GM12878 (cell line): Measurements from ENCODE around the gene APOBEC2. TPM values are rescaled to one million over a fixed set of nuclear protein-coding genes. Genes with fewer than 3 reads are reported as not detected.

Experiments
- ATAC-seq: fragments of 200-7000 bp; cut with Tn5 transposase; 3 replicates; pipeline ENCODE4 v1.9.1; 2020; ENCODE audit warnings: mild to moderate bottlenecking, moderate library complexity
- BruUV-seq: library from RNA; stranded (reverse); fragments of 400-500 nt; replicated peaks from 2 replicates; lab custom pipeline; 2021; lab: Mats Ljungman, UMichigan
- CTCF ChIA-PET: fragments of 300-600 bp; sonication (Branson Sonifier 250); formaldehyde crosslinking; extraction: SDS; loops from one replicate; lab custom pipeline; 2021; ENCODE audit warnings: inconsistent platforms; lab: Yijun Ruan, JAX
- POLR2A ChIA-PET: fragments of 350-600 bp; formaldehyde crosslinking; extraction: SDS; loops from one replicate; lab custom pipeline; 2021; ENCODE audit warnings: inconsistent platforms; lab: Charles Lee
- RAD21 ChIA-PET: fragments of 300-600 bp; sonication (Branson Sonifier 250); formaldehyde crosslinking; loops from one replicate; lab custom pipeline; 2023; ENCODE audit warnings: antibody characterized with exemption; ENCODE audit not compliant: unreplicated experiment; lab: Charles Lee
- SMC1A ChIA-PET: fragments of 300-600 bp; sonication (Branson Sonifier 250); formaldehyde crosslinking; loops from one replicate; lab custom pipeline; 2023; ENCODE audit not compliant: unreplicated experiment, uncharacterized antibody; lab: Charles Lee
- DNase-seq: peaks from one replicate; pipeline ENCODE4 v3.0.0-alpha.2; 2011; ENCODE audit warnings: low read depth, low spot score
- FAIRE-seq: peaks from 3 replicates; lab custom pipeline; 2011; peaks lifted over from hg19 to GRCh38; lab: Jason Lieb, UNC
- H2AFZ ChIP-seq: 2 replicates; pipeline ENCODE4 v1.6.0; 2011; ENCODE audit warnings: low read depth, low read length, control low read depth; ENCODE audit not compliant: control insufficient read depth
- H3K27ac ChIP-seq: 2 replicates; pipeline ENCODE4 v1.5.1; 2011; ENCODE audit warnings: control low read depth; ENCODE audit not compliant: control insufficient read depth, insufficient read depth
- H3K27me3 ChIP-seq, 2 experiments: replicated peaks in 1 of 2; 2 replicates each; pipeline versions ENCODE4 v1.6.0 to v1.6.1; 2011; ENCODE audit warnings: low read length in 1 of 2; ENCODE audit not compliant: control insufficient read depth in 2 of 2, insufficient read depth in 2 of 2
- H3K36me3 ChIP-seq, 2 experiments: 2 replicates each; pipeline ENCODE4 v1.5.1; 2011; ENCODE audit warnings: low read length in 1 of 2; ENCODE audit not compliant: control insufficient read depth in 2 of 2, insufficient read depth in 2 of 2
- H3K4me1 ChIP-seq: 2 replicates; pipeline ENCODE4 v1.6.1; 2011; ENCODE audit warnings: mild to moderate bottlenecking, low read length, moderate library complexity, mixed read lengths; ENCODE audit not compliant: control insufficient read depth, insufficient read depth
- H3K4me2 ChIP-seq: 2 replicates; pipeline ENCODE4 v1.6.0; 2011; ENCODE audit warnings: control low read depth; ENCODE audit not compliant: control insufficient read depth, insufficient read depth
- H3K4me3 ChIP-seq: fragments of 200-600 bp; sonication (generic); 2 replicates; pipeline ENCODE4 v1.5.1; 2016
- H3K79me2 ChIP-seq: 2 replicates; pipeline ENCODE4 v1.6.0; 2011; ENCODE audit warnings: low read length; ENCODE audit not compliant: control insufficient read depth, insufficient read depth
- H3K9ac ChIP-seq: 2 replicates; pipeline ENCODE4 v1.8.0; 2011; ENCODE audit warnings: low read length, control low read depth, mixed read lengths; ENCODE audit not compliant: control insufficient read depth, insufficient read depth
- H3K9me3 ChIP-seq: replicated peaks from 3 replicates; pipeline ENCODE4 v1.5.1; 2011; ENCODE audit warnings: mild to moderate bottlenecking, low read length; ENCODE audit not compliant: control insufficient read depth, insufficient read depth
- H4K20me1 ChIP-seq: 2 replicates; pipeline ENCODE4 v1.6.0; 2011; ENCODE audit not compliant: control insufficient read depth, insufficient read depth
- NFYB ChIP-seq: IDR thresholded peaks from 2 replicates; pipeline ENCODE4 v1.6.1; 2011; ENCODE audit warnings: low read depth, mild to moderate bottlenecking, low read length, improper control_type of control experiment, moderate library complexity; ENCODE audit not compliant: insufficient read depth
- PAX8 ChIP-seq: fragments of 450-650 bp; IDR thresholded peaks from 2 replicates; pipeline ENCODE4 v1.6.1; 2017; ENCODE audit warnings: mild to moderate bottlenecking, moderate library complexity
- RB1 ChIP-seq: fragments of 450-650 bp; formaldehyde crosslinking; IDR thresholded peaks from 2 replicates; pipeline ENCODE4 v1.6.1; 2017; ENCODE audit warnings: mild to moderate bottlenecking, borderline replicate concordance
- SIN3A ChIP-seq: IDR thresholded peaks from 2 replicates; pipeline ENCODE4 v1.6.1; 2012; ENCODE audit warnings: low read depth, low read length, improper control_type of control experiment
- SKIL ChIP-seq: fragments of 450-650 bp; IDR thresholded peaks from 2 replicates; pipeline ENCODE4 v1.6.1; 2017; ENCODE audit warnings: mild to moderate bottlenecking, low read depth, inconsistent platforms; ENCODE audit not compliant: poor library complexity, severe bottlenecking
- SP1 ChIP-seq: IDR thresholded peaks from one replicate; pipeline ENCODE4 v1.6.1; 2011; ENCODE audit warnings: low read depth, low read length
- SREBF1 ChIP-seq: IDR thresholded peaks from 2 replicates; pipeline ENCODE4 v1.6.1; 2012; ENCODE audit warnings: mild to moderate bottlenecking, low read length
- TAF1 ChIP-seq: IDR thresholded peaks from 2 replicates; pipeline ENCODE4 v1.6.1; 2011; ENCODE audit warnings: mild to moderate bottlenecking, low read depth, low read length, borderline replicate concordance
- YY1 ChIP-seq: IDR thresholded peaks from 2 replicates; pipeline ENCODE4 v1.6.1; 2011; ENCODE audit warnings: low read depth, mild to moderate bottlenecking, low read length
- ZSCAN29 ChIP-seq: fragments of 450-650 bp; IDR thresholded peaks from 2 replicates; pipeline ENCODE4 v1.6.1; 2017; ENCODE audit warnings: mild to moderate bottlenecking, moderate library complexity
- WGBS: methylation state at CpG from one replicate; pipeline ENCODE4 v1.1.6; 2016; ENCODE audit warnings: low lambda C conversion rate; ENCODE audit not compliant: insufficient replicate concordance, insufficient coverage; ENCODE audit errors: missing lambda C conversion rate; 5-methylcytosine and 5-hydroxymethylcytosine counted together
- in situ Hi-C: fragments of 300-500 bp; cut with MboI; formaldehyde crosslinking; loops from 9 replicates; pipeline ENCODE4 v1.14.3; 2018; ENCODE audit warnings: mixed read lengths
- intact Hi-C: fragments of 100-400 bp; cut with micrococcal nuclease; formaldehyde crosslinking; loops from one replicate; pipeline ENCODE4 v1.14.2; 2022; ENCODE audit not compliant: unreplicated experiment
- polyA plus RNA-seq, 11 experiments: library from polyadenylated mRNA; depleted of rRNA in 4 of 11; unstranded in 6 of 11; stranded (reverse) in 5 of 11; fragments of >200 nt; fragmentation: Nextera tagmentation in 4 of 11; fragmentation: Illumina TruSeq in 1 of 11; extraction: Ambion mirVana in 4 of 11; extraction: Trizol in 1 of 11; gene quantifications; 1 replicate in 1 of 11; 2 replicates in 10 of 11; pipeline versions ENCODE4 v1.2.1 to v1.2.3, GENCODE V29; 2011 to 2016; ENCODE audit warnings: inconsistent platforms in 2 of 11, missing spikeins in 2 of 11, low read depth in 1 of 11
- total RNA-seq, 4 experiments: library from RNA; depleted of rRNA in 3 of 4; stranded (reverse); fragments of >200 nt in 3 of 4; fragmentation: Illumina TruSeq in 1 of 4; extraction: Trizol in 1 of 4; gene quantifications; 2 replicates each; pipeline versions ENCODE4 v1.2.1 to v1.2.3, GENCODE V29; 2013 to 2021
- TF ChIP-seq, protein P1 (sequence below): IDR thresholded peaks from 2 replicates; pipeline ENCODE4 v1.6.1; 2011; ENCODE audit warnings: borderline replicate concordance, low read depth, mild to moderate bottlenecking, moderate library complexity, mixed read lengths, low read length; ENCODE audit not compliant: insufficient read depth; ENCODE audit errors: extremely low read length

APOBEC2 gene
- total and polyA plus RNA-seq, 10 of the 15 experiments (the other 5 are each of a cell fraction or from before 2014, with no cell fraction given) = 0.11 to 1.4 (median 0.87) TPM; not detected in 6

GRCh38 chr6:41093729-41094128, 40.7 kb downstream of the APOBEC2 start:
- TF ChIP-seq ZSCAN29 (no peak), PAX8 (no peak)
- Histone ChIP-seq H2AFZ (no peak overlapping the region), H4K20me1 (no peaks in the 10 kb centered on the region), H3K4me2 (no peak overlapping the region), H3K4me1 (no peaks in the 10 kb centered on the region), H3K36me3 (peaks cover 15 to 57% of the 10 kb centered on the region in 2 experiments), H3K27me3 (no peaks in the 10 kb centered on the region), H3K9ac (no peak overlapping the region), H3K79me2 (no peaks in the 10 kb centered on the region), H3K9me3 (no peaks in the 10 kb centered on the region), H3K4me3 (no peak overlapping the region), H3K27ac (no peak overlapping the region)
- DNase-seq = no peak
- no TSS peak for BruUV-seq
- intact Hi-C loops = loop anchor here (2.0 kb wide), 1 partner anchor 225 kb away; no protein-coding TSS in a partner anchor
- in situ Hi-C loops = no loop called here
- no peak for FAIRE-seq
- RAD21 ChIA-PET = no interaction called here
- no peak for ATAC-seq
- SMC1A ChIA-PET = interaction anchor here (2.1 kb wide), 1 partner anchor 226 kb away, joined by 12 read pairs; no protein-coding TSS in a partner anchor
- CTCF ChIA-PET = interaction anchor here (0.6 to 3.2 kb wide), 5 partner anchors 83 to 240 kb away, joined by 3 to 49 read pairs (median 4); no protein-coding TSS in a partner anchor
- POLR2A ChIA-PET = interaction anchor here (0.6 kb wide), 1 partner anchor 232 kb away, joined by 4 read pairs; no protein-coding TSS in a partner anchor
- 82% methylated on average over 6 of the region's 6 CpGs for WGBS

DNA sequence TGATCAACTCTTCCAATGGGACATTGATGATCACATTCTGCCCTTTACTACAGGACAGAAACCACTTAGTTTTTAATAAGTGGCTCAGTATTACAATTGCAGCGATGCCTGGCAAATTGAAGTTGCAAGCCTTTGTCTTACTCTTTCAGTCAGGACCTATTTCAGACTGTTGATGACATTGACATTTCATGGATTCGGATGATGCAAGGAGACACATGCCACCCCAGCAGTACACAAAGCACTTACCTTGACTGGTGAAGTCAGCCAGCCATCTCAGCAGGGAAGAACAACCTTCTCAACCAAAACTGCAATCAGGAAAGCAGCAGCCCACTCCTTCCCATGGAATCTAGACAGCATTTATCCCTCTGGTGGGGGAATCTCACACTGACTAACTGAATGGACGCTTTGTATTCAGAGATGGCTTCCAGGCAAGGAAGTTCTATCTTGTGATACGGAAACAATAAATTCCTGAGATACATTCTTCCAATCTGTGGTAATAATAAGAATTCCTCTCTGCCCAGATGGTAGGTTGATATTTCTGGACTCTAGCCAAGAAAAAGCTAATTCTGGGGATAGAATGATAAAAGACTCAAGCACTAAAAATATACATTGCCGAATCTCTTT, 44.6 kb downstream of the APOBEC2 start:
- Histone ChIP-seq H3K27me3 (no peaks in the 10 kb centered on the region), H2AFZ (no peak overlapping the region), H3K4me3 (no peak overlapping the region), H3K79me2 (no peaks in the 10 kb centered on the region), H3K4me1 (no peaks in the 10 kb centered on the region), H3K36me3 (peaks cover 14 to 50% of the 10 kb centered on the region in 2 experiments), H3K9me3 (no peaks in the 10 kb centered on the region), H3K4me2 (no peak overlapping the region), H3K9ac (no peak overlapping the region), H3K27ac (no peak overlapping the region), H4K20me1 (no peaks in the 10 kb centered on the region)
- ChIA-PET SMC1A (no interaction called here), RAD21 (no interaction called here), POLR2A (no interaction called here), CTCF (no interaction called here)
- BruUV-seq = no TSS peak
- FAIRE-seq (no peak), ATAC-seq (no peak), DNase-seq (no peak)
- intact Hi-C loops = no loop called here
- 98% methylated on average over 5 of the region's 5 CpGs for WGBS
- in situ Hi-C loops = loop anchor here (5.0 kb wide), 1 partner anchor 225 kb away; no protein-coding TSS in a partner anchor
- TF ChIP-seq NFYB (no peak), TAF1 (no peak), SREBF1 (no peak), YY1 (no peak), SP1 (no peak), SIN3A (no peak), RB1 (no peak), SKIL (no peak)
- TF ChIP-seq, protein P1, sequence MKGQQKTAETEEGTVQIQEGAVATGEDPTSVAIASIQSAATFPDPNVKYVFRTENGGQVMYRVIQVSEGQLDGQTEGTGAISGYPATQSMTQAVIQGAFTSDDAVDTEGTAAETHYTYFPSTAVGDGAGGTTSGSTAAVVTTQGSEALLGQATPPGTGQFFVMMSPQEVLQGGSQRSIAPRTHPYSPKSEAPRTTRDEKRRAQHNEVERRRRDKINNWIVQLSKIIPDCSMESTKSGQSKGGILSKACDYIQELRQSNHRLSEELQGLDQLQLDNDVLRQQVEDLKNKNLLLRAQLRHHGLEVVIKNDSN = no peak
